Medulla oblongata (tissue), 1 donor: ENCODE results near the gene TSHZ1.

Experiments used
- DNase-seq: peaks from one replicate; pipeline ENCODE4 v3.0.0-alpha.2; 2015; ENCODE audit errors: extremely low spot score

TSHZ1 gene

DNA sequence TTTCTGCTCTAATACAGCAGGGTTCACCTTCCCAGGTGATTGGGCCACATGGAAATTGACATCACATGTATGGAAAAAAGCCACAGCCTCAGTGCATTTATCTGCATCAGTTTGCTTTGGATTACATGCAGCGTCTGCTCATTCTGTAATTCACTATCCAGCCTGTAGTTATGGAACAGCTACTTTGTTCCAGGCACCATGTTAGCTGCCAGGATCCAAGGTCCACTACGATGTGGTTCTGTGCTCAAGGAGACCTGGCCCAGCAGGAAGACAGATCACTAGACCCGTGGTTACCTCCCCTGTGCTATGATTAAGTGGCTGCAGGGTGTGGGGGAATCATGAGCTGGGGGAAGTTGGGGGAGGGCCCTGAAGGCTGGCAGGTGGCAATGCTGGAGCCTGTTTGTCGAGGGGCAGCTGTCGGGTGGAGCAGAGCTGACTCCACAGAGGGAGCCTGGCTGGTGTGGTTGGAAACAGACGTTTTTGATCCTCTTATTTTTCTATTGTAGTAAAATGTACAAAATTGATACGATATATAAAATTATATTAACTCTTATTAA is 58.6 kb downstream of the TSHZ1 start:
- DNase-seq = no peak

DNA sequence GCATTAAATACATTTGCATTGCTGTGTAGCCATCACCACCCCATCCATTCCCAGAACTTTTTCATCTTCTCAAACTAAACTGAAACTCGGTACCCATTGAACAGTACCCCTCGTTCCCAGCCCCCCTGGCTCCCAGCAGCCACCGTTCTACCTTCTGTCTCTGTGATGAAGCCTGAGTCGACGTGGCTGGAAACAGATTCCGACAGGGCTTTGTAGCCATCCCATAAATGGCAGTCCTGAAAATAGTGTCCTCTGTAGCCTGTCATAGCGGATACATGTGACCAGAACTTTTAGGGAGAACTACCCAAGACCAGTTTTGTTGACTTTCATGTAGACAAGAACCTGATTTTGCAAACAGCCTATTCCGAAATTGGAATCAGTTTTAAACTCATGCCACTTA is 59.1 kb downstream of the TSHZ1 start:
- no peak for DNase-seq

- no peak for DNase-seq
These were observed 61.4 kb downstream of the TSHZ1 start for GRCh38 chr18:75271952-75272351.

GRCh38 chr18:75273817-75274216 is 63.2 kb downstream of the TSHZ1 start:
- no peak for DNase-seq

GRCh38 chr18:75275226-75275625 is 64.6 kb downstream of the TSHZ1 start:
- DNase-seq = no peak

GRCh38 chr18:75276818-75277609 is 66.4 kb downstream of the TSHZ1 start:
- no peak for DNase-seq

DNA sequence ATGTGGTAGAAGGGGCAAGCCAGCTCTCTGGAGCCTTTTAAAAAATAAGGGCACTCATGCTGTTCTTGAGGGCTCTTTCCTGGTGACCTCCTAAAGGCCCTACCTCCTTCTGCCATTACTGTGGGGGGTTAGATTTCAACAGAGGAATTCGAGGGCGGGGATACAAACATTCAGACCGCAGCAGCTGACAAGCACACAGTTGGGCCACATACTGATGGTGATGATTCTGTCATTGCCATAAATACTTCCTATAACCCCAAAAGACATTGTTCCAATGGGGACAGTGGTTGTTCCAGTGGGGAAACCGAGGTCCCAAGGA is 67.0 kb downstream of the TSHZ1 start:
- DNase-seq = no peak

GRCh38 chr18:75279381-75279780 is 68.8 kb downstream of the TSHZ1 start:
- DNase-seq = no peak

GRCh38 chr18:75280427-75281280 is 70.1 kb downstream of the TSHZ1 start:
- no peak for DNase-seq

GRCh38 chr18:75282746-75283145 is 72.1 kb downstream of the TSHZ1 start:
- DNase-seq = no peak

DNA sequence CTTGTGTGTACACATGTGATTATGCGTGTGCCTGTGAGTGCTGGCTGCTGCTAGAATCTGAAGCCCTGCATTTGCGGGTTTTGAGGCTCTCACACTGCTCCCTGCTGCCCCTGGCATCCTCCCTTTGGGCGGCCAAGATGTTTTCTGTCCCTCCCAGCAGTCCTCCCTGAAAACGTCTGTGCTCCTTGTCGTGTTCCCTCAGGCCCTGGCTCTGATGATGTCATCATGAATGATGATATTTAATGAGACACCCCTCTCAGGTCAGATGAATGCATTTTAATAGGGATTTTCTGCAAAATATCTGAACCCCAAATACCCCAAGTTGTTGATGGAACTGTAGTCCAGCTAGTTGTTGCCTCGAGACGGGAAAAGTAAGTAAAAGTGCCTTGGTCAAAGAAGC is 73.1 kb downstream of the TSHZ1 start:
- DNase-seq = no peak

- no peak for DNase-seq
These were observed 74.0 kb downstream of the TSHZ1 start for GRCh38 chr18:75284566-75284965.

DNA sequence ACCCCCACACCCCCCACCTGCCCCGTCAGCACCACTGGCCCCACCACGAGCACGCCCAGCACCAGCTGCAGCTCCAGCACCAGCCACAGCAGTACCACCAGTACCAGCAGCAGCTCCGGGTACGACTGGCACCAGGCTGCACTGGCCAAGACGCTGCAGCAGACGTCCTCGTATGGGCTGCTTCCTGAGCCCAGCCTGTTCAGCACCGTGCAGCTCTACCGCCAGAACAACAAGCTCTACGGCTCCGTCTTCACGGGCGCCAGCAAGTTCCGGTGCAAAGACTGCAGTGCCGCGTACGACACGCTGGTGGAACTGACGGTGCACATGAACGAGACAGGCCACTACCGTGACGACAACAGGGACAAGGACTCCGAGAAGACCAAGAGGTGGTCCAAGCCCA is 75.3 kb downstream of the TSHZ1 start:
- DNase-seq = no peak

GRCh38 chr18:75287006-75287405 is 76.4 kb downstream of the TSHZ1 start:
- DNase-seq = no peak

- DNase-seq = no peak
These were observed 77.1 kb downstream of the TSHZ1 start for GRCh38 chr18:75287700-75288099.

DNA sequence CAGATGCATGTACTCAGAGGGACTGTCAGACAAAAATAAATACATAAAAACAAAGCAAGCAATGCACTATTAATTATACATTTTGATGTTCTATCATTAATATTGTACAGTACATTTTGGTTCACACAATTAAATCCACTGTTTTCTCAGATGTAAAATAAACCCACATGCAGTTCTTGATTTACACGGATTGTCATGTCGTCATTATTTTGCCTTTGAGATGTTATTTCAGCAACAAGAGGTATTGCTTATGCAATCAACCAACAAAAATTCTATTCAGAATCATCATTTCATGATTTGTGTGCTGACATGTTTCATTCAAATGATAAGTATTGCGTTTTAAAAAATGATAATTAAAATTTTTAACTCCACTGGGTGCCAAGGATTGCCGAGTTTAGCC is 79.2 kb downstream of the TSHZ1 start:
- DNase-seq = no peak

DNA sequence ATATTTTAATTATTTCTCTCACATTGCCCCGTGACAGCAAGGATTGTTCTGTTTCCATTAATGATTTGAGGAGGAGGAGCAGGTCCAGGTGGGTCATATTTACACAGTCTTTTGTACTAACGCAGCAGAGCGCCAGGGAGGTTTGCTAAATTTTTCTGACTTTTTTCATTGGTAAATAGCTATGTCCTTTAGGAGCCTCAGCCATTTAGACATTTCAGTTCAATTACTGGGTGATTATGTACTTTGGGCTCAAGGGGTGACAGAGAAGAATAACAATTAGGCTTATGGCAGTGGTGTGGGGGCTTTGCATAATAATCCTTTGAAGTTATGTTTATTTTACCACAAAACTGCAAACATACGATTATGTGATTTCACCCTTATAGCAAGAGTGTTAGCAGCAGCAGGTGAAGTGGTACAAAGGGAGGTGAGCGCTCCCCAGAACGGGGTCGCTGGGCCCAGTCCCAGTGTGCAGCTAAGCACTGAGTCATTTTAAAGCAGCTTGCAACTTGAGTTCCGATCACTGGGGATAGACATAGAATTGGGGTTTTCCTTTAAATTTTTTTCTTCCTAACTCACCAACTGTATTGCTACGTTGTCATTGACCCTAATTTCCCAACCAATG is 80.3 kb downstream of the TSHZ1 start:
- no peak for DNase-seq

GRCh38 chr18:75291460-75291859 is 80.9 kb downstream of the TSHZ1 start:
- DNase-seq = no peak

GRCh38 chr18:75293591-75293990 is 83.0 kb downstream of the TSHZ1 start:
- no peak for DNase-seq

- DNase-seq = no peak
These were observed 87.1 kb downstream of the TSHZ1 start for GRCh38 chr18:75297731-75298130.

DNA sequence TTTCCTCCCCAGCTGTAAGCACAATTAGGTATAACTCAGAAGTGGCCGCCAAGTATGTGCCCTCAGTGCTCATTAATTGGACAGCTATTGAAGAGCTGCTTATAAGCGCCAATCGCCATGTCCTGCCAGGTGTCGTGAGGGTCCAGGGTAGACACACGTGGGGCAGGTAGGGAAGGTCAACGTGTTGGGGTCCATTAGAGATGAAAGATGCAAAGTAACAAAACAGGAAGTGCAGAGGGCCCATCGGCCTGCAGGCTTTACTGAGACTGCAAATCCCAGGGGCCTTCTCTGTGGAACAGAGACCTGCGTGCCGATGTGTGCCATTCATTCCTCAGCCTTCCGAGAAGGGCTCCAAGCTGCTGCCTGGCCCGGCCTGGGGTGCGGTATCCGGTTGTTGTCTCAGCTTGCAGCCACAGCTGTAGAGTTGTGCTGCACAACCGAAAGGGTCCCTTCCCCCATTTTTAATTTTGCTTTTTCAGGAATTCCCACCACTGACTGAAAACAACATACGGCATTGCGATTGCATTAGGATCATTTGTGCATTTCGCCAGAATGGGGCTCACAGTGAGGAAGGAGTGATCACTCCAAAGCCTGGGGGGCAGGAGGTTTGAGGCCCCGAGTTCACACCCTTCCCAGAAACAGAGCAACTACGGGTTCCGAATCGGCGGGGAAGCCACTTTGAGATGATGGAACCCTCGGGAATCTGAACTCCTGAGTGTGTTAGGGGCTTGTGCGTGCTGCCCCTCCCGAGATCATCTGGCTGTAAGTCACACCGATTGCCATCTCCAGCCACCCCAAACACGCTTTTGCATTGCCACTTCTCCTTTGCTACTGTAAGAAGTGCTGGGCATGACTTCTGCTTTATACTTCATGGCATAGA is 94.3 kb downstream of the TSHZ1 start:
- DNase-seq = no peak

- DNase-seq = no peak
These were observed 95.4 kb downstream of the TSHZ1 start for GRCh38 chr18:75305984-75306383.
